GM13976 (cell line): ENCODE data around the gene ST3GAL3.

Source experiments
- DNase-seq: peaks from one replicate; pipeline ENCODE4 v3.0.0; 2012; ENCODE audit warnings: low spot score
- in situ Hi-C: fragments of 300-500 bp; cut with MboI; formaldehyde crosslinking; loops from one replicate; pipeline ENCODE4 v1.12.0; 2022; ENCODE audit warnings: low sequenced_read_pairs, mixed read lengths, inconsistent platforms; ENCODE audit not compliant: unreplicated experiment
- TF ChIP-seq, protein P1 (sequence below): IDR thresholded peaks from 2 replicates; pipeline ENCODE4 v1.5.1; 2012; ENCODE audit warnings: borderline replicate concordance, mild to moderate bottlenecking; ENCODE audit not compliant: insufficient read depth; ENCODE audit errors: extremely low read depth, missing control alignments, control extremely low read depth

Gene ST3GAL3

GRCh38 chr1:43914576-43915525 is 207.5 kb downstream of the ST3GAL3 start:
- in situ Hi-C loops = no loop called here
- no peak for DNase-seq
- TF ChIP-seq, protein P1, sequence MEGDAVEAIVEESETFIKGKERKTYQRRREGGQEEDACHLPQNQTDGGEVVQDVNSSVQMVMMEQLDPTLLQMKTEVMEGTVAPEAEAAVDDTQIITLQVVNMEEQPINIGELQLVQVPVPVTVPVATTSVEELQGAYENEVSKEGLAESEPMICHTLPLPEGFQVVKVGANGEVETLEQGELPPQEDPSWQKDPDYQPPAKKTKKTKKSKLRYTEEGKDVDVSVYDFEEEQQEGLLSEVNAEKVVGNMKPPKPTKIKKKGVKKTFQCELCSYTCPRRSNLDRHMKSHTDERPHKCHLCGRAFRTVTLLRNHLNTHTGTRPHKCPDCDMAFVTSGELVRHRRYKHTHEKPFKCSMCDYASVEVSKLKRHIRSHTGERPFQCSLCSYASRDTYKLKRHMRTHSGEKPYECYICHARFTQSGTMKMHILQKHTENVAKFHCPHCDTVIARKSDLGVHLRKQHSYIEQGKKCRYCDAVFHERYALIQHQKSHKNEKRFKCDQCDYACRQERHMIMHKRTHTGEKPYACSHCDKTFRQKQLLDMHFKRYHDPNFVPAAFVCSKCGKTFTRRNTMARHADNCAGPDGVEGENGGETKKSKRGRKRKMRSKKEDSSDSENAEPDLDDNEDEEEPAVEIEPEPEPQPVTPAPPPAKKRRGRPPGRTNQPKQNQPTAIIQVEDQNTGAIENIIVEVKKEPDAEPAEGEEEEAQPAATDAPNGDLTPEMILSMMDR = no peak

- in situ Hi-C loops = no loop called here
- no peak for DNase-seq
- TF ChIP-seq, protein P1 = no peak
These were observed 212.6 kb downstream of the ST3GAL3 start for GRCh38 chr1:43919906-43920305.

- in situ Hi-C loops = no loop called here
- TF ChIP-seq, protein P1 = no peak
- no peak for DNase-seq
These were observed 213.7 kb downstream of the ST3GAL3 start for GRCh38 chr1:43921022-43921421.

GRCh38 chr1:43924516-43924915 is 217.2 kb downstream of the ST3GAL3 start:
- no peak for DNase-seq
- TF ChIP-seq, protein P1 = no peak
- in situ Hi-C loops = no loop called here

- in situ Hi-C loops = loop anchor here (25.0 kb wide), 2 partner anchors 389 to 689 kb away; partner anchors contain the start of gene PTPRF
- TF ChIP-seq, protein P1 = no peak
These were observed 218.5 kb downstream of the ST3GAL3 start for GRCh38 chr1:43925846-43926245.

DNA sequence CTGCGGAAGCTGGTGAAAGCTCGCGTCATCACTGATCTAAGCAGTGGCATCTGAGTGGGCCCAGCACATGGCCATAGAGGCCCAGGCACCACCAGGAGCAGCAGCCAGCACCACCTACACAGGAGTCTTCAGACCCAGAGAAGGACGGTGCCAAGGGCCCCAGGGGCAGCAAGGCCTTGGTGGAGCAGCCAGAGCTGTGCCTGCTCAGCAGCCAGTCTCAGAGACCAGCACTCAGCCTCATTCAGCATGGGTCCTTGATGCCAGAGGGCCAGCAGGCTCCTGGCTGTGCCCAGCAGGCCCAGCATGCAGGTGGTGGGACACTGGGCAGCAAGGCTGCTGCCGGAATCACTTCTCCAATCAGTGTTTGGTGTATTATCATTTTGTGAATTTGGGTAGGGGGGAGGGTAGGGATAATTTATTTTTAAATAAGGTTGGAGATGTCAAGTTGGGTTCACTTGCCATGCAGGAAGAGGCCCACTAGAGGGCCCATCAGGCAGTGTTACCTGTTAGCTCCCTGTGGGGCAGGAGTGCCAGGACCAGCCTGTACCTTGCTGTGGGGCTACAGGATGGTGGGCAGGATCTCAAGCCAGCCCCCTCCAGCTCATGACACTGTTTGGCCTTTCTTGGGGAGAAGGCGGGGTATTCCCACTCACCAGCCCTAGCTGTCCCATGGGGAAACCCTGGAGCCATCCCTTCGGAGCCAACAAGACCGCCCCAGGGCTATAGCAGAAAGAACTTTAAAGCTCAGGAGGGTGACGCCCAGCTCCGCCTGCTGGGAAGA is 223.0 kb downstream of the ST3GAL3 start:
- TF ChIP-seq, protein P1 = peak; percentile 13
- peak; percentile 52 for DNase-seq
- in situ Hi-C loops = loop anchor here (10.0 to 25.0 kb wide), 3 partner anchors 166 to 693 kb away; partner anchors contain the start of gene PTPRF

More at GRCh38 chr1:43925846-43926245, 218.5 kb downstream of the ST3GAL3 start:
- no peak for DNase-seq
